ENCODE results near the gene PKDREJ. TPM values are rescaled to one million over a fixed set of nuclear protein-coding genes. Genes with fewer than 3 reads are reported as not detected.

PKDREJ gene
- total RNA-seq, 1 experiment from 2014 or later, result not detected

DNA sequence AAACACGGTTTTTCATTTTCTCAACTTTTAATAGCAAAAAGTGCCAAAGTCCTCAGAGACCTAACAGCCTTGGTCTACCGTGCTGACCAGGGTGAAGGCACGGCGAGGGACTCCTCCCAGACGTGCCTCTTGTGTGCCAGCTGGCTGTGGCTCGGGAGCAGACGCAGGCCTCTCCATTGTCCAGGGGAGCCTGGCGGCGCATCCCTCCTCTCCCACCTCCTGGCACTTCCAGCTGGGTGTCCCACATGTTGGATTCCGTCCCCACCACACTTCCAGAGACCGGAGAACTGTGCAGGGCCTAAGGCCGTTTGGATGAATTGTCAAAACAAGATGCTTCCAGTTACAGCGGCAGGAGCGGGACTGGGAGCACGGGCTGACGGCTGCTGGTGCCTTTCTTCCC, 24.6 kb downstream of the PKDREJ start:
- DNase-seq, result no peak
- Histone ChIP-seq H3K27ac (no peak overlapping the region), H3K4me3 (no peak overlapping the region), H3F3A (ENCODE audit: insufficient read depth, low read depth) (no peaks in the 10 kb centered on the region), H3K27me3 (ENCODE audit: insufficient read depth, low read depth) (no peaks in the 10 kb centered on the region), H3K36me3 (ENCODE audit: low read depth) (no peaks in the 10 kb centered on the region), H3K9me2 (ENCODE audit: insufficient read depth) (no peaks in the 10 kb centered on the region), H3K4me2 (no peak overlapping the region), H3K79me2 (ENCODE audit: low read depth) (no peaks in the 10 kb centered on the region), H3K4me1 (replicated peaks; ENCODE audit: insufficient read depth) (no peaks in the 10 kb centered on the region), H2AFZ (no peak overlapping the region), H3K9me3 (ENCODE audit: insufficient read depth, low read depth) (no peaks in the 10 kb centered on the region), H4K20me1 (ENCODE audit: insufficient read depth) (no peaks in the 10 kb centered on the region)
- POLR2A ChIA-PET (ENCODE audit: unreplicated experiment), result interaction anchor here (0.5 kb wide), 1 partner anchor 50 kb away, joined by 3 read pairs; no protein-coding TSS in a partner anchor
- TF ChIP-seq, protein P1, sequence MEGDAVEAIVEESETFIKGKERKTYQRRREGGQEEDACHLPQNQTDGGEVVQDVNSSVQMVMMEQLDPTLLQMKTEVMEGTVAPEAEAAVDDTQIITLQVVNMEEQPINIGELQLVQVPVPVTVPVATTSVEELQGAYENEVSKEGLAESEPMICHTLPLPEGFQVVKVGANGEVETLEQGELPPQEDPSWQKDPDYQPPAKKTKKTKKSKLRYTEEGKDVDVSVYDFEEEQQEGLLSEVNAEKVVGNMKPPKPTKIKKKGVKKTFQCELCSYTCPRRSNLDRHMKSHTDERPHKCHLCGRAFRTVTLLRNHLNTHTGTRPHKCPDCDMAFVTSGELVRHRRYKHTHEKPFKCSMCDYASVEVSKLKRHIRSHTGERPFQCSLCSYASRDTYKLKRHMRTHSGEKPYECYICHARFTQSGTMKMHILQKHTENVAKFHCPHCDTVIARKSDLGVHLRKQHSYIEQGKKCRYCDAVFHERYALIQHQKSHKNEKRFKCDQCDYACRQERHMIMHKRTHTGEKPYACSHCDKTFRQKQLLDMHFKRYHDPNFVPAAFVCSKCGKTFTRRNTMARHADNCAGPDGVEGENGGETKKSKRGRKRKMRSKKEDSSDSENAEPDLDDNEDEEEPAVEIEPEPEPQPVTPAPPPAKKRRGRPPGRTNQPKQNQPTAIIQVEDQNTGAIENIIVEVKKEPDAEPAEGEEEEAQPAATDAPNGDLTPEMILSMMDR (conservative IDR thresholded peaks at IDR 0.05), result no peak
- TF ChIP-seq EZH2 (IDR thresholded peaks at IDR 0.05; ENCODE audit: low read depth), result no peak
- intact Hi-C loops (cut with micrococcal nuclease; ENCODE audit: unreplicated experiment), result loop anchor here (10.0 kb wide), 1 partner anchor 84 kb away; the partner anchor contains the start of gene PPARA
- no TSS peak for BruUV-seq (replicated peaks)
- CTCF ChIA-PET, result no interaction called here

DNA sequence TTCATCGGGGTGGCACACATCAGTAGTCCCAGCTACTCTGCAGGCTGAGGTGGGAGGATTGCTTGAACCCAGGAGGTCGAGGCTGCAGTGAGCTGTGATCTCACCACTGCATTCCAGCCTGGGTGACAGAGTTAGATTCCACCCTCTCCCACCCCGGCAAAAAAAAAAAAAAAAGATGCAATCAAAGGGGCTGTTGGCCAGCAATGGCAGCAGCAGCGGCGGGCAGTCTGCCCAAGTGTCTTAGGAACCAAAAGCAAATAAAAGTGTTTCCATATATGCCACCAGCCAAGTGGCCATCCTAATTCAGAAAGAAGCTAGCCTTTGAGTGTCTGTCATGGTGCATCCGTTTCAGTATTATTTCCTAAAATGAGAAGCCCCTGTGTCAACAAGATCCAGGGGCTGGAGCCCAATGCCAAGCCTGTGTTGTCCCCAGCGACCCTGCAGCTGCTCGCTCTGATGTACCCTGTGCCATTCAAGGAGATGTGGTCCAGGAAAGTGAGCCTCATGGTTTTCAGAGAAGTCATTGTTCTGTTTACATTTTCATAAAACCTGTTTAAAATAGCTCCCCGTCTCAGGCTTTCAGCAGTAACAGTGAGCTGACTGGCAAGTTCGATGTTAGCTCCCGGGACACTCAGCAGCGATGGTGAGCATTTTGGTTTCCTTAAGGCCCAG, 25.6 kb downstream of the PKDREJ start:
- DNase-seq, result no peak
- Histone ChIP-seq H3K79me2 (ENCODE audit: low read depth) (no peaks in the 10 kb centered on the region), H3K27me3 (ENCODE audit: insufficient read depth, low read depth) (no peaks in the 10 kb centered on the region), H3K4me3 (no peak overlapping the region), H3K27ac (no peak overlapping the region), H3K4me2 (no peak overlapping the region), H3F3A (ENCODE audit: insufficient read depth, low read depth) (no peaks in the 10 kb centered on the region), H4K20me1 (ENCODE audit: insufficient read depth) (no peaks in the 10 kb centered on the region), H3K4me1 (replicated peaks; ENCODE audit: insufficient read depth) (no peaks in the 10 kb centered on the region), H3K9me3 (ENCODE audit: insufficient read depth, low read depth) (no peaks in the 10 kb centered on the region), H3K9me2 (ENCODE audit: insufficient read depth) (no peaks in the 10 kb centered on the region), H3K36me3 (ENCODE audit: low read depth) (no peaks in the 10 kb centered on the region), H2AFZ (no peak overlapping the region)
- TF ChIP-seq EZH2 (IDR thresholded peaks at IDR 0.05; ENCODE audit: low read depth), result no peak
- TF ChIP-seq, protein P1 (conservative IDR thresholded peaks at IDR 0.05), result no peak
- POLR2A ChIA-PET (ENCODE audit: unreplicated experiment), result interaction anchor here (0.5 kb wide), 1 partner anchor 51 kb away, joined by 3 read pairs; no protein-coding TSS in a partner anchor
- no TSS peak for BruUV-seq (replicated peaks)
- CTCF ChIA-PET, result no interaction called here
- intact Hi-C loops (cut with micrococcal nuclease; ENCODE audit: unreplicated experiment), result loop anchor here (10.0 kb wide), 1 partner anchor 83 kb away; the partner anchor contains the start of gene PPARA

DNA sequence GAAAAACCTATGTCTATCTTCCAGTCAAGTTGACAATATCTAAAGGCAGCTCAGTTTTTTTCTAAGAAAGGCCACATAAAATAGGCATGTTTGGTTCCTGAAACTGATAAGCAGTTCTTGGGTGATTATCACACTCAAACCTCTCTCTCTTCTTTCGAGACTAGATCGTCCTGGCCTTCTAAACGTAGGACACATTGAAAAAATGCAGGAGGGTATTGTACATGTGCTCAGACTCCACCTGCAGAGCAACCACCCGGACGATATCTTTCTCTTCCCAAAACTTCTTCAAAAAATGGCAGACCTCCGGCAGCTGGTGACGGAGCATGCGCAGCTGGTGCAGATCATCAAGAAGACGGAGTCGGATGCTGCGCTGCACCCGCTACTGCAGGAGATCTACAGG, 28.2 kb downstream of the PKDREJ start:
- ChIA-PET CTCF (no interaction called here), POLR2A (ENCODE audit: unreplicated experiment) (no interaction called here)
- no peaks in the 10 kb centered on the region for H3K79me2 ChIP-seq (ENCODE audit: low read depth)
- H3K4me3 ChIP-seq, result no peak overlapping the region
- H3K4me2 ChIP-seq, result no peak overlapping the region
- H3F3A ChIP-seq (ENCODE audit: insufficient read depth, low read depth), result no peaks in the 10 kb centered on the region
- no peaks in the 10 kb centered on the region for H3K9me3 ChIP-seq (ENCODE audit: insufficient read depth, low read depth)
- H3K27me3 ChIP-seq (ENCODE audit: insufficient read depth, low read depth), result no peaks in the 10 kb centered on the region
- TF ChIP-seq, protein P1 (conservative IDR thresholded peaks at IDR 0.05), result no peak
- TF ChIP-seq EZH2 (IDR thresholded peaks at IDR 0.05; ENCODE audit: low read depth), result no peak
- no TSS peak for BruUV-seq (replicated peaks)
- no peaks in the 10 kb centered on the region for H3K9me2 ChIP-seq (ENCODE audit: insufficient read depth)
- no peaks in the 10 kb centered on the region for H3K4me1 ChIP-seq (replicated peaks; ENCODE audit: insufficient read depth)
- no peak overlapping the region for H3K27ac ChIP-seq
- no peaks in the 10 kb centered on the region for H4K20me1 ChIP-seq (ENCODE audit: insufficient read depth)
- H2AFZ ChIP-seq, result no peak overlapping the region
- no peaks in the 10 kb centered on the region for H3K36me3 ChIP-seq (ENCODE audit: low read depth)
- intact Hi-C loops (cut with micrococcal nuclease; ENCODE audit: unreplicated experiment), result loop anchor here (10.0 kb wide), 1 partner anchor 80 kb away; the partner anchor contains the start of gene PPARA
- no peak for DNase-seq
